Stimulated activated CD4-positive, alpha-beta T cell treated with anti-CD3 and anti-CD28 coated beads, Interleukin-4, amount 100 ng/mL, for 4 hours (primary cell): ENCODE results near the gene ZBTB7A.

Experiments used
- DNase-seq, 2 experiments: peaks; one replicate each; pipeline ENCODE4 v3.0.0-alpha.2; 2020

The ZBTB7A gene

GRCh38 chr19:4066176-4066606 lies 508 bp downstream of the ZBTB7A start:
- DNase-seq: peak; percentile 55 to 57

GRCh38 chr19:4065430-4066175 lies 1.1 kb downstream of the ZBTB7A start:
- DNase-seq: peak; percentile 96 to 97

GRCh38 chr19:4064496-4065260 lies 2.0 kb downstream of the ZBTB7A start:
- peak; percentile 39 to 42 for DNase-seq

- no peak for DNase-seq
These were observed 2.6 kb downstream of the ZBTB7A start for GRCh38 chr19:4064149-4064495.

GRCh38 chr19:4063369-4064148 lies 3.1 kb downstream of the ZBTB7A start:
- no peak for DNase-seq

- no peak for DNase-seq
These were observed 4.0 kb downstream of the ZBTB7A start for GRCh38 chr19:4062419-4063368.

- DNase-seq: no peak
These were observed 4.8 kb downstream of the ZBTB7A start for GRCh38 chr19:4061683-4062418.

- DNase-seq: no peak
These were observed 5.5 kb downstream of the ZBTB7A start for GRCh38 chr19:4061178-4061682.

- DNase-seq: no peak
These were observed 6.0 kb downstream of the ZBTB7A start for GRCh38 chr19:4060621-4061177.

- peak; percentile 48 to 49 for DNase-seq
These were observed 6.6 kb downstream of the ZBTB7A start for GRCh38 chr19:4059891-4060620.

GRCh38 chr19:4059453-4059871 lies 7.2 kb downstream of the ZBTB7A start:
- no peak for DNase-seq

- DNase-seq: no peak
These were observed 7.8 kb downstream of the ZBTB7A start for GRCh38 chr19:4058693-4059452.

GRCh38 chr19:4057931-4058692 lies 8.6 kb downstream of the ZBTB7A start:
- DNase-seq: peak; percentile 55 to 61

- no peak for DNase-seq
These were observed 11.5 kb downstream of the ZBTB7A start for GRCh38 chr19:4055209-4055552.

- no peak for DNase-seq
These were observed 12.1 kb downstream of the ZBTB7A start for GRCh38 chr19:4054441-4055208.

- DNase-seq: no peak
These were observed 13.0 kb downstream of the ZBTB7A start for GRCh38 chr19:4053423-4054324.

- no peak for DNase-seq
These were observed 13.7 kb downstream of the ZBTB7A start for GRCh38 chr19:4052993-4053422.
